Bronchial epithelial cell (primary cell): Measurements from ENCODE around the gene GRXCR2. TPM values are rescaled to one million over a fixed set of nuclear protein-coding genes. Genes with fewer than 3 reads are reported as not detected.
A peak's percentile ranks its signal among the peaks of the same experiment; 100 is the strongest.

ENCODE experiments used
- DNase-seq: peaks from one replicate; pipeline ENCODE4 v3.0.0-alpha.2; 2010; ENCODE audit warnings: low read depth
- FAIRE-seq: peaks from 2 replicates; lab custom pipeline; 2011; peaks lifted over from hg19 to GRCh38; lab: Jason Lieb, UNC
- H3K27me3 ChIP-seq: 2 replicates; pipeline ENCODE4 v1.5.1; 2011; ENCODE audit warnings: low read length; ENCODE audit not compliant: control insufficient read depth, insufficient read depth
- H3K36me3 ChIP-seq: 2 replicates; pipeline ENCODE4 v1.5.1; 2011; ENCODE audit warnings: low read length; ENCODE audit not compliant: control insufficient read depth, insufficient read depth
- H3K4me3 ChIP-seq: 2 replicates; pipeline ENCODE4 v1.5.1; 2011; ENCODE audit warnings: mild to moderate bottlenecking, low read depth, low read length, control low read depth
- CTCF ChIP-seq: IDR thresholded peaks from 2 replicates; pipeline ENCODE4 v1.5.1; 2011; ENCODE audit warnings: mild to moderate bottlenecking, moderate library complexity, low read length, control low read depth, inconsistent platforms; ENCODE audit not compliant: insufficient read depth, severe bottlenecking
- total RNA-seq: library from RNA; depleted of rRNA; stranded (reverse); fragments of >200 nt; gene quantifications from 2 replicates; pipeline ENCODE4 v1.2.1, GENCODE V29; 2014

GRXCR2 gene
- total RNA-seq, 1 donor from 2014 or later: not detected

- FAIRE-seq (no peak), DNase-seq (peak; percentile 31)
- Histone ChIP-seq H3K4me3 (no peak overlapping the region), H3K27me3 (no peaks in the 10 kb centered on the region), H3K36me3 (no peaks in the 10 kb centered on the region)
- peak; percentile 55 for TF ChIP-seq CTCF
These were observed 35.6 kb upstream of the GRXCR2 start for GRCh38 chr5:145908206-145908960.

GRCh38 chr5:145906401-145906800 is 33.6 kb upstream of the GRXCR2 start:
- DNase-seq: no peak
- H3K27me3 ChIP-seq: no peaks in the 10 kb centered on the region
- TF ChIP-seq CTCF: no peak
- no peaks in the 10 kb centered on the region for H3K36me3 ChIP-seq
- FAIRE-seq: no peak
- no peak overlapping the region for H3K4me3 ChIP-seq

GRCh38 chr5:145904743-145905142 is 31.9 kb upstream of the GRXCR2 start:
- Histone ChIP-seq H3K4me3 (no peak overlapping the region), H3K27me3 (no peaks in the 10 kb centered on the region), H3K36me3 (no peaks in the 10 kb centered on the region)
- no peak for TF ChIP-seq CTCF
- DNase-seq (no peak), FAIRE-seq (no peak)

- Histone ChIP-seq H3K36me3 (no peaks in the 10 kb centered on the region), H3K27me3 (no peaks in the 10 kb centered on the region), H3K4me3 (no peak overlapping the region)
- DNase-seq (peak; percentile 24), FAIRE-seq (no peak)
- TF ChIP-seq CTCF: no peak
These were observed 31.1 kb upstream of the GRXCR2 start for GRCh38 chr5:145903867-145904266.

- no peak for FAIRE-seq
- no peaks in the 10 kb centered on the region for H3K27me3 ChIP-seq
- no peak overlapping the region for H3K4me3 ChIP-seq
- DNase-seq: peak; percentile 17
- peak; percentile 26 for TF ChIP-seq CTCF
- H3K36me3 ChIP-seq: no peaks in the 10 kb centered on the region
These were observed 30.3 kb upstream of the GRXCR2 start for GRCh38 chr5:145903113-145903512.

- H3K4me3 ChIP-seq: no peak overlapping the region
- H3K27me3 ChIP-seq: no peaks in the 10 kb centered on the region
- no peak for TF ChIP-seq CTCF
- H3K36me3 ChIP-seq: no peaks in the 10 kb centered on the region
- DNase-seq: no peak
- no peak for FAIRE-seq
These were observed 29.6 kb upstream of the GRXCR2 start for GRCh38 chr5:145902421-145902820.
